Urinary bladder (tissue), 4 donors: ENCODE measurements around the gene SLC13A1. TPM values are rescaled to one million over a fixed set of nuclear protein-coding genes. Genes with fewer than 3 reads are reported as not detected.
"Not testable (repeated sequence)": the region's sequence is repeated elsewhere in the genome, so short reads cannot be mapped to it uniquely, and the experiment has no call there.

Source experiments
- DNase-seq: peaks from one replicate; pipeline ENCODE4 v3.0.0-alpha.2; 2015; ENCODE audit errors: extremely low spot score
- H3K27ac ChIP-seq: one replicate; pipeline ENCODE4 v1.5.1; 2013; ENCODE audit warnings: low read depth, mild to moderate bottlenecking, moderate library complexity
- H3K36me3 ChIP-seq: one replicate; pipeline ENCODE4 v1.6.1; 2013; ENCODE audit warnings: mild to moderate bottlenecking, moderate library complexity; ENCODE audit not compliant: insufficient read depth
- H3K4me1 ChIP-seq: one replicate; pipeline ENCODE4 v1.6.1; 2013; ENCODE audit warnings: mild to moderate bottlenecking, moderate library complexity; ENCODE audit not compliant: insufficient read depth
- H3K4me3 ChIP-seq: one replicate; pipeline ENCODE4 v1.5.1; 2013; ENCODE audit warnings: low read depth, low read length
- WGBS: extraction: QIAGEN DNeasy Blood & Tissue Kit; methylation state at CpG from one replicate; pipeline ENCODE4 v1.1.7; 2013; 5-methylcytosine and 5-hydroxymethylcytosine counted together
- polyA plus RNA-seq: library from polyadenylated mRNA; stranded (reverse); fragments of 200-250 nt; gene quantifications from one replicate; pipeline ENCODE4 v1.2.3, GENCODE V29; 2013
- total RNA-seq: library from RNA; depleted of rRNA; stranded (reverse); fragments of >200 nt; gene quantifications from one replicate; pipeline ENCODE4 v1.2.3, GENCODE V29; 2014
- donor health status: healthy with polysubstance abuse.
- donor health status: healthy.

The SLC13A1 gene
- total and polyA plus RNA-seq, 2 donors, result not detected

- DNase-seq, result no peak
- 89% methylated on average over 1 of the region's 1 CpG for WGBS
Observed at GRCh38 chr7:123131140-123131539, 68.6 kb downstream of the SLC13A1 start.

GRCh38 chr7:123126691-123127090, 73.1 kb downstream of the SLC13A1 start:
- Histone ChIP-seq H3K4me1 (no peaks in the 10 kb centered on the region), H3K27ac (no peak overlapping the region), H3K4me3 (no peak overlapping the region), H3K36me3 (no peaks in the 10 kb centered on the region)
- DNase-seq, result no peak
- 64% methylated on average over 2 of the region's 2 CpGs for WGBS

More at GRCh38 chr7:123131140-123131539, 68.6 kb downstream of the SLC13A1 start:
- no peak overlapping the region for H3K27ac ChIP-seq
- no peak overlapping the region for H3K4me3 ChIP-seq
- H3K4me1 ChIP-seq, result no peaks in the 10 kb centered on the region
- no peaks in the 10 kb centered on the region for H3K36me3 ChIP-seq

GRCh38 chr7:123126171-123126570, 73.6 kb downstream of the SLC13A1 start:
- no peak overlapping the region for H3K4me3 ChIP-seq
- H3K4me1 ChIP-seq, result no peaks in the 10 kb centered on the region
- DNase-seq, result no peak
- H3K27ac ChIP-seq, result no peak overlapping the region
- no peaks in the 10 kb centered on the region for H3K36me3 ChIP-seq

- 81% methylated on average over 3 of the region's 3 CpGs for whole genome bisulfite sequencing
- H3K4me3 ChIP-seq, result no peak overlapping the region
Observed at GRCh38 chr7:123125231-123125630, 74.5 kb downstream of the SLC13A1 start.

GRCh38 chr7:123122916-123123315, 76.9 kb downstream of the SLC13A1 start:
- no peak for DNase-seq
- no peak overlapping the region for H3K4me3 ChIP-seq
- no peak overlapping the region for H3K27ac ChIP-seq
- no peaks in the 10 kb centered on the region for H3K36me3 ChIP-seq
- no peaks in the 10 kb centered on the region for H3K4me1 ChIP-seq

More at GRCh38 chr7:123125231-123125630, 74.5 kb downstream of the SLC13A1 start:
- Histone ChIP-seq H3K27ac (no peak overlapping the region), H3K36me3 (no peaks in the 10 kb centered on the region), H3K4me1 (no peaks in the 10 kb centered on the region)
- no peak for DNase-seq

GRCh38 chr7:123120286-123120685, 79.5 kb downstream of the SLC13A1 start:
- Histone ChIP-seq H3K27ac (no peak overlapping the region), H3K36me3 (no peaks in the 10 kb centered on the region), H3K4me3 (no peak overlapping the region), H3K4me1 (no peaks in the 10 kb centered on the region)
- DNase-seq, result no peak

- H3K36me3 ChIP-seq, result no peaks in the 10 kb centered on the region
- no peak overlapping the region for H3K4me3 ChIP-seq
- DNase-seq, result no peak
- 88% methylated on average over 3 of the region's 3 CpGs for WGBS
- H3K4me1 ChIP-seq, result no peaks in the 10 kb centered on the region
- H3K27ac ChIP-seq, result no peak overlapping the region
Observed at GRCh38 chr7:123115331-123115730, 84.4 kb downstream of the SLC13A1 start.

GRCh38 chr7:123114288-123114687, 85.5 kb downstream of the SLC13A1 start:
- no peaks in the 10 kb centered on the region for H3K36me3 ChIP-seq
- 88% methylated on average over 2 of the region's 2 CpGs for WGBS
- no peak overlapping the region for H3K4me3 ChIP-seq
- DNase-seq, result no peak
- H3K27ac ChIP-seq, result no peak overlapping the region
- H3K4me1 ChIP-seq, result no peaks in the 10 kb centered on the region

GRCh38 chr7:123112833-123113232, 86.9 kb downstream of the SLC13A1 start:
- WGBS, result 78% methylated on average over 1 of the region's 1 CpG
- Histone ChIP-seq H3K4me3 (no peak overlapping the region), H3K27ac (no peak overlapping the region), H3K4me1 (no peaks in the 10 kb centered on the region), H3K36me3 (no peaks in the 10 kb centered on the region)
- no peak for DNase-seq

- Histone ChIP-seq H3K27ac (no peak overlapping the region), H3K36me3 (no peaks in the 10 kb centered on the region), H3K4me3 (no peak overlapping the region), H3K4me1 (no peaks in the 10 kb centered on the region)
- DNase-seq, result no peak
- 67% methylated on average over 2 of the region's 2 CpGs for WGBS
Observed at GRCh38 chr7:123099712-123100111, 100.1 kb downstream of the SLC13A1 start.

- 79% methylated on average over 1 of the region's 1 CpG for WGBS
- DNase-seq, result no peak
- Histone ChIP-seq H3K4me3 (no peak overlapping the region), H3K27ac (no peak overlapping the region), H3K36me3 (no peaks in the 10 kb centered on the region), H3K4me1 (no peaks in the 10 kb centered on the region)
Observed at GRCh38 chr7:123096976-123097375, 102.8 kb downstream of the SLC13A1 start.

GRCh38 chr7:123096434-123096833, 103.3 kb downstream of the SLC13A1 start:
- 83% methylated on average over 1 of the region's 1 CpG for WGBS
- DNase-seq, result no peak

GRCh38 chr7:123090456-123090855, 109.3 kb downstream of the SLC13A1 start:
- no peak overlapping the region for H3K4me3 ChIP-seq
- WGBS, result 47% methylated on average over 2 of the region's 2 CpGs
- DNase-seq, result no peak
- no peaks in the 10 kb centered on the region for H3K36me3 ChIP-seq
- H3K4me1 ChIP-seq, result no peaks in the 10 kb centered on the region
- no peak overlapping the region for H3K27ac ChIP-seq

More at GRCh38 chr7:123096434-123096833, 103.3 kb downstream of the SLC13A1 start:
- no peaks in the 10 kb centered on the region for H3K4me1 ChIP-seq
- no peak overlapping the region for H3K4me3 ChIP-seq
- no peaks in the 10 kb centered on the region for H3K36me3 ChIP-seq
- H3K27ac ChIP-seq, result no peak overlapping the region

GRCh38 chr7:123086910-123087309, 112.9 kb downstream of the SLC13A1 start:
- not testable (repeated sequence) for H3K4me3 ChIP-seq, H3K36me3 ChIP-seq, DNase-seq, H3K27ac ChIP-seq, H3K4me1 ChIP-seq
- 96% methylated on average over 1 of the region's 1 CpG for WGBS

- H3K27ac ChIP-seq, DNase-seq, H3K4me3 ChIP-seq, H3K36me3 ChIP-seq, H3K4me1 ChIP-seq: not testable (repeated sequence)
- WGBS, result 89% methylated on average over 9 of the region's 9 CpGs
Observed at GRCh38 chr7:123084861-123085260, 114.9 kb downstream of the SLC13A1 start.
